GM21528 (cell line): ENCODE data around the gene CIITA.
A peak's percentile ranks its signal among the peaks of the same experiment; 100 is the strongest.

Experiments
- ATAC-seq: cut with Tn5 transposase; IDR thresholded peaks from one replicate; pipeline ENCODE4 v1.9.1; 2021; ENCODE audit warnings: mild to moderate bottlenecking, moderate library complexity; ENCODE audit not compliant: unreplicated experiment, low FRiP score

The CIITA gene

GRCh38 chr16:10934325-10935107 lies 57.5 kb downstream of the CIITA start:
- ATAC-seq, result no peak

GRCh38 chr16:10935226-10935915 lies 58.4 kb downstream of the CIITA start:
- ATAC-seq, result no peak

GRCh38 chr16:10936272-10936984 lies 59.4 kb downstream of the CIITA start:
- no peak for ATAC-seq

- no peak for ATAC-seq
These were observed 60.3 kb downstream of the CIITA start for GRCh38 chr16:10937068-10937859.

- no peak for ATAC-seq
These were observed 61.3 kb downstream of the CIITA start for GRCh38 chr16:10938321-10938720.

GRCh38 chr16:10938796-10939648 lies 62.0 kb downstream of the CIITA start:
- no peak for ATAC-seq

GRCh38 chr16:10939649-10940234 lies 62.7 kb downstream of the CIITA start:
- no peak for ATAC-seq

GRCh38 chr16:10940501-10941079 lies 63.6 kb downstream of the CIITA start:
- ATAC-seq, result no peak

- ATAC-seq, result no peak
These were observed 64.3 kb downstream of the CIITA start for GRCh38 chr16:10941127-10941933.

GRCh38 chr16:10941935-10942351 lies 64.9 kb downstream of the CIITA start:
- peak; percentile 9 for ATAC-seq

- ATAC-seq, result peak; percentile 59
These were observed 65.5 kb downstream of the CIITA start, which contains the start of gene DEXI for GRCh38 chr16:10942352-10943063. Gene DEXI (minus strand): TSS chr16:10942468. CDS start chr16:10942005, 463 bp downstream.

- ATAC-seq, result no peak
These were observed 66.0 kb downstream of the CIITA start for GRCh38 chr16:10943064-10943353.

GRCh38 chr16:10944249-10945064 lies 67.5 kb downstream of the CIITA start, which contains the start of gene CLEC16A:
Gene CLEC16A (plus strand): TSS chr16:10944564. CDS start chr16:10944718, 154 bp downstream.
- ATAC-seq, result peak; percentile 70

- no peak for ATAC-seq
These were observed 68.2 kb downstream of the CIITA start for GRCh38 chr16:10945065-10945787.

- ATAC-seq, result no peak
These were observed 69.3 kb downstream of the CIITA start for GRCh38 chr16:10946308-10946707.

GRCh38 chr16:10947211-10947787 lies 70.3 kb downstream of the CIITA start:
- ATAC-seq, result no peak
